Measurements from ENCODE around the gene MAPK7. TPM values are rescaled to one million over a fixed set of nuclear protein-coding genes. Genes with fewer than 3 reads are reported as not detected.

Gene MAPK7
- total and polyA plus RNA-seq, 2 of the 4 experiments (the other 2 are of a cell fraction) = 9.7 to 25.4 TPM

DNA sequence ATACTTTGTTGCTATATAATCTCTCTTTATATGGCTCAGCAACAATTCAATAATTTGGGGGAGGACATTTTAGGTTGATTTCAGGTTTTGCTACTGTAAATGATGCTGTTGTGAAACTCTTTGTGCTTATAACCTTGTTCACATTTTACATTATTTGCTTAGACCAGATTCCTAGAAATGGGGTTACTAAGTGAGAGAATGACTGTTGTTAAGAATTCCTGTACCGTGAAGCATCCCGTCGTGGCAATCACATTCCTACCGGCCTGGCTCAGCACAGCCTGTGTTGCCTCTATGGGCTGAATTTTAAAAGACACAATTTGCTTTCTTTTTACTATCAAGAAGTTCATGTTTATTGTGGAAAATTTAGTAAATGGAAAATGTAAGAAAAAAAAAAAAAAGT, 47.2 kb upstream of the MAPK7 start:
- no peak overlapping the region for H2AK9ac ChIP-seq (replicated peaks; ENCODE audit: low read depth, low read length, poor library complexity)
- ChIA-PET POLR2A (ENCODE audit: unreplicated experiment) (no interaction called here), CTCF (interaction anchor here (0.7 to 1.2 kb wide), 2 partner anchors 8 to 135 kb away, joined by 3 to 6 read pairs; no protein-coding TSS in a partner anchor)
- no peak overlapping the region for H3K4me3 ChIP-seq (ENCODE audit: insufficient read depth, low read depth, low read length)
- no TSS peak for BruUV-seq (replicated peaks)
- no peaks in the 10 kb centered on the region for H3K9me3 ChIP-seq (ENCODE audit: control insufficient read depth, insufficient read depth, low read length)
- no peaks in the 10 kb centered on the region for H3K27me3 ChIP-seq (ENCODE audit: control insufficient read depth, insufficient read depth, low read length)
- H3K9ac ChIP-seq (ENCODE audit: low read depth, low read length) = peak overlapping the region; percentile 10; the same call in 1 of the 2 replicates
- peak; percentile 92 for DNase-seq
- H4K91ac ChIP-seq (ENCODE audit: insufficient read depth, low read depth, low read length) = peak overlapping the region; percentile 85; the same call in 1 of the 2 replicates
- peaks cover 35% of the 10 kb centered on the region for H3K4me1 ChIP-seq (ENCODE audit: control insufficient read depth, insufficient read depth, low read length)
- peak overlapping the region; percentile 23; the same call in 1 of the 2 replicates for H3K4me2 ChIP-seq (ENCODE audit: low read depth, low read length)
- peak overlapping the region; percentile 63 to 90; a peak in 3 of 4 replicates for H4K8ac ChIP-seq (ENCODE audit: low read depth in 2 of 2, low read length in 2 of 2)
- peaks cover 41% of the 10 kb centered on the region for H3K9me1 ChIP-seq (ENCODE audit: insufficient read depth, low read length)
- peaks cover 14% of the 10 kb centered on the region; the same call in 1 of the 2 replicates for H3K36me3 ChIP-seq (ENCODE audit: control insufficient read depth, insufficient read depth, low read length)
- TF ChIP-seq MAFK (IDR thresholded peaks at IDR 0.05; ENCODE audit: low read depth, low read length) (peak; percentile 42; the same call in 1 of the 2 replicates), RAD21 (IDR thresholded peaks at IDR 0.05; ENCODE audit: low read length) (no peak; the same call in 1 of the 2 replicates), MAZ (IDR thresholded peaks at IDR 0.05; ENCODE audit: borderline replicate concordance, low read depth, low read length) (no peak), CEBPB (IDR thresholded peaks at IDR 0.05; ENCODE audit: low read depth, low read length) (peak; percentile 88), CHD1 (IDR thresholded peaks at IDR 0.05; ENCODE audit: low read depth, low read length) (no peak), SMC3 (IDR thresholded peaks at IDR 0.05; ENCODE audit: low read depth, low read length) (no peak), FOS (IDR thresholded peaks at IDR 0.05; ENCODE audit: low read depth, low read length) (peak; percentile 82), BHLHE40 (IDR thresholded peaks at IDR 0.05; ENCODE audit: low read depth, low read length) (no peak), RFX5 (IDR thresholded peaks at IDR 0.05; ENCODE audit: low read depth, low read length) (no peak), MXI1 (IDR thresholded peaks at IDR 0.05; ENCODE audit: borderline replicate concordance, low read depth, low read length) (no peak), RCOR1 (IDR thresholded peaks at IDR 0.05; ENCODE audit: insufficient replicate concordance, low read length) (no peak)
- TF ChIP-seq, protein P1, sequence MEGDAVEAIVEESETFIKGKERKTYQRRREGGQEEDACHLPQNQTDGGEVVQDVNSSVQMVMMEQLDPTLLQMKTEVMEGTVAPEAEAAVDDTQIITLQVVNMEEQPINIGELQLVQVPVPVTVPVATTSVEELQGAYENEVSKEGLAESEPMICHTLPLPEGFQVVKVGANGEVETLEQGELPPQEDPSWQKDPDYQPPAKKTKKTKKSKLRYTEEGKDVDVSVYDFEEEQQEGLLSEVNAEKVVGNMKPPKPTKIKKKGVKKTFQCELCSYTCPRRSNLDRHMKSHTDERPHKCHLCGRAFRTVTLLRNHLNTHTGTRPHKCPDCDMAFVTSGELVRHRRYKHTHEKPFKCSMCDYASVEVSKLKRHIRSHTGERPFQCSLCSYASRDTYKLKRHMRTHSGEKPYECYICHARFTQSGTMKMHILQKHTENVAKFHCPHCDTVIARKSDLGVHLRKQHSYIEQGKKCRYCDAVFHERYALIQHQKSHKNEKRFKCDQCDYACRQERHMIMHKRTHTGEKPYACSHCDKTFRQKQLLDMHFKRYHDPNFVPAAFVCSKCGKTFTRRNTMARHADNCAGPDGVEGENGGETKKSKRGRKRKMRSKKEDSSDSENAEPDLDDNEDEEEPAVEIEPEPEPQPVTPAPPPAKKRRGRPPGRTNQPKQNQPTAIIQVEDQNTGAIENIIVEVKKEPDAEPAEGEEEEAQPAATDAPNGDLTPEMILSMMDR (conservative IDR thresholded peaks at IDR 0.05; ENCODE audit: low read depth, low read length) = peak; percentile 11; the same call in 1 of the 2 replicates
- TF ChIP-seq, protein P2, sequence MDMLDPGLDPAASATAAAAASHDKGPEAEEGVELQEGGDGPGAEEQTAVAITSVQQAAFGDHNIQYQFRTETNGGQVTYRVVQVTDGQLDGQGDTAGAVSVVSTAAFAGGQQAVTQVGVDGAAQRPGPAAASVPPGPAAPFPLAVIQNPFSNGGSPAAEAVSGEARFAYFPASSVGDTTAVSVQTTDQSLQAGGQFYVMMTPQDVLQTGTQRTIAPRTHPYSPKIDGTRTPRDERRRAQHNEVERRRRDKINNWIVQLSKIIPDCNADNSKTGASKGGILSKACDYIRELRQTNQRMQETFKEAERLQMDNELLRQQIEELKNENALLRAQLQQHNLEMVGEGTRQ (IDR thresholded peaks at IDR 0.05; ENCODE audit: low read depth, low read length) = no peak
- H2BK120ac ChIP-seq (ENCODE audit: low read depth, low read length) = peak overlapping the region; percentile 77; the same call in 1 of the 2 replicates
- intact Hi-C loops (cut with micrococcal nuclease) = no loop called here
- peak overlapping the region; percentile 40; the same call in 1 of the 2 replicates for H3K14ac ChIP-seq (replicated peaks; ENCODE audit: low read depth, low read length)
- H3K27ac ChIP-seq (ENCODE audit: insufficient read depth, low read length) = peak overlapping the region; percentile 90; the same call in 1 of the 2 replicates
- peak; percentile 90 for ATAC-seq (ENCODE audit: low read depth)
- H4K5ac ChIP-seq (ENCODE audit: low read depth, low read length) = 0 out of 2 replicates have a peak overlapping the region, but pooled peaks have one; percentile 61
- H2AFZ ChIP-seq (replicated peaks; ENCODE audit: low read length, poor library complexity) = no peak overlapping the region
- 0 out of 2 replicates have a peak overlapping the region, but pooled peaks have one; percentile 67 for H2BK20ac ChIP-seq (ENCODE audit: low read depth, low read length)
- dilution Hi-C loops (cut with HindIII; ENCODE audit: low sequenced_read_pairs, unreplicated experiment) = no loop called here
- in situ Hi-C loops (cut with MboI; ENCODE audit: low sequenced_read_pairs) = no loop called here
- peak overlapping the region; percentile 89; the same call in 1 of the 2 replicates for H3K4ac ChIP-seq (ENCODE audit: low read depth, low read length)
- no peak overlapping the region for H2BK15ac ChIP-seq (ENCODE audit: low read depth, low read length)
- peak overlapping the region; percentile 19; the same call in 1 of the 2 replicates for H3K23ac ChIP-seq (ENCODE audit: low read depth, low read length)
- no peak overlapping the region for H2AK5ac ChIP-seq (ENCODE audit: low read depth, low read length)
- H4K20me1 ChIP-seq (ENCODE audit: insufficient read depth, low read length) = peaks cover 4% of the 10 kb centered on the region; the same call in 1 of the 2 replicates
- H3K56ac ChIP-seq (ENCODE audit: extremely low read depth, insufficient read depth, low read length) = peak overlapping the region; percentile 76
- no CpG with 5 or more reads among the region's 4 CpGs for WGBS, 2 experiments (ENCODE audit: extremely low coverage in 2 of 2, insufficient read length in 1 of 2)
- H3K79me1 ChIP-seq (ENCODE audit: low read depth in 1 of 2, low read length in 2 of 2) = peaks cover 0 to 37% of the 10 kb centered on the region in 2 experiments; a peak in 2 of 4 replicates
- peak overlapping the region; percentile 58; the same call in 1 of the 2 replicates for H3K18ac ChIP-seq (ENCODE audit: low read depth, low read length)
- H2BK5ac ChIP-seq (ENCODE audit: low read depth, low read length, poor library complexity, severe bottlenecking) = peak overlapping the region; percentile 92

Data from IMR-90 (cell line).